Aortic smooth muscle cell (primary cell): ENCODE data around the gene BARX2. TPM values are rescaled to one million over a fixed set of nuclear protein-coding genes. Genes with fewer than 3 reads are reported as not detected.

Experiments used
- total RNA-seq: library from RNA; depleted of rRNA; stranded (reverse); fragments of >200 nt; gene quantifications from 2 replicates; pipeline ENCODE4 v1.2.3, GENCODE V29; 2014

The BARX2 gene, protein sequence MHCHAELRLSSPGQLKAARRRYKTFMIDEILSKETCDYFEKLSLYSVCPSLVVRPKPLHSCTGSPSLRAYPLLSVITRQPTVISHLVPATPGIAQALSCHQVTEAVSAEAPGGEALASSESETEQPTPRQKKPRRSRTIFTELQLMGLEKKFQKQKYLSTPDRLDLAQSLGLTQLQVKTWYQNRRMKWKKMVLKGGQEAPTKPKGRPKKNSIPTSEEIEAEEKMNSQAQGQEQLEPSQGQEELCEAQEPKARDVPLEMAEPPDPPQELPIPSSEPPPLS
- not detected in 2 replicates for total RNA-seq

DNA sequence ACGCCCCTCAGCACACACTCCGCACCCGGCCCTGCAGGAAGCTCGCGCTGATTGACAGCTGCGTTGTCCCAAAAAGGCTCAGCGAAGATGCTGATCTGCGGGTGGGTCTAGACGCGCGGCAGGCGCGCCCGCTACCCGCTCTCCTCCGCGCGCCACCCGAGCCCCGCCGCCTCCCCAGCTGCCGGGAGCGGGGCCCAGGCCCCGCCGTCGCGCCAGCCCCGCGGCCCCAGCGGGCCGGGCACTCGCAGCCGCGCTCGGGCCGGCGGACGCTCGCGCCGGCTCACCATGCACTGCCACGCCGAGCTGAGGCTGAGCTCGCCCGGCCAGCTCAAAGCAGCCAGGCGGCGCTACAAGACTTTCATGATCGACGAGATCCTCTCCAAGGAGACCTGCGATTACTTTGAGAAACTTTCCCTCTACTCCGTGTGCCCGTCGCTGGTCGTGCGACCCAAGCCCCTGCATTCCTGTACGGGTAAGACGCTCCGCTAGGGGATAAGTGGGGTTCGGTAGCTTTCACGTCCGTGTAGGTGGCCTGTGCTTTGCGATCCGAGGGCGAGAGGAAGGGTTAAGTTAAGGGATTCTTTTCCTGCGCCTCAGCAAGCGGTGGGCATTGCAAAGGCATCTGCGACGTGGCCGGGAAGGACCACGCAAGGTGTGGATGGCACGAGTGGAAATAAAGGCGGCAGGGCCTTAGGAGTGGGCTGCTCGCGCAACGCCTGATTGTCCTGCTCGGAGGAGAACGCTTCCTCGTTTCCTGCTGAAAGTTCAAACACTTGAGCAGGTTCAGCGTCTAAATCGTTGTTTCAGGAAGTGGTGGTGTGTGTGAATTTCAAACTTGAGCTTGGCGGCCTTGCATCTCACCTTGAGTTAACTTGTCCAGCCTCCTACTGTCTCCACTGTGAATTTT lies at the start of gene BARX2:
Gene BARX2 (plus strand): TSS at position 98 of the 907 bp plus-strand sequence. CDS start 188 bp downstream, at position 286.

Other genes starting within 250 kb of the BARX2 start
- 5.4 and 5.5 TPM in 2 replicates for gene ARHGAP32, start 183.5 kb upstream of the BARX2 start, total RNA-seq